ENCODE data around the gene PPP1CB. TPM values are rescaled to one million over a fixed set of nuclear protein-coding genes. Genes with fewer than 3 reads are reported as not detected.

The PPP1CB gene
- total RNA-seq, 1 experiment from 2014 or later = 190 TPM

DNA sequence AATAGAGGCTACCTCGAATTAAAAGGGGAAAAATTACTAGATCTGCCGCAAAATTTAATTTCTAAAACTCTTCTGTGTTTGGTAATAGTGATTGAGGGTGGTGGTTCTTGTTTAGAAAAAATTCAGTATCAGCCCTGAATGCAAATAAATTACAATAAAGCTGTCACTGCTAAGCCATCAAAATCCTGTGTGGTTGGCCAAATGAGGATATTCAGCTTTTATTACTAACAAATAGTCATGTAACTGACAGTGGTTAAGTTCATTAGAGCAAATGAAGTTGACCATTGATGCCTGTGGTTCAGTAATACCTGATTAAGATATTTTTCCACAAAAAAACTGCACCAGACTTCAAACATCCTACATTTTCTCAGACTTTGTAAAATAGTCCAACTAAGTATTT lies 14.4 kb downstream of the PPP1CB start:
- no peak overlapping the region for H3K27ac Mint-ChIP-seq (ENCODE audit: unreplicated experiment)
- intact Hi-C loops (cut with micrococcal nuclease; ENCODE audit: unreplicated experiment) = no loop called here
- H3K36me3 ChIP-seq (ENCODE audit: control insufficient read depth, insufficient read depth, low read length) = no peaks in the 10 kb centered on the region
- TF ChIP-seq, protein P1, sequence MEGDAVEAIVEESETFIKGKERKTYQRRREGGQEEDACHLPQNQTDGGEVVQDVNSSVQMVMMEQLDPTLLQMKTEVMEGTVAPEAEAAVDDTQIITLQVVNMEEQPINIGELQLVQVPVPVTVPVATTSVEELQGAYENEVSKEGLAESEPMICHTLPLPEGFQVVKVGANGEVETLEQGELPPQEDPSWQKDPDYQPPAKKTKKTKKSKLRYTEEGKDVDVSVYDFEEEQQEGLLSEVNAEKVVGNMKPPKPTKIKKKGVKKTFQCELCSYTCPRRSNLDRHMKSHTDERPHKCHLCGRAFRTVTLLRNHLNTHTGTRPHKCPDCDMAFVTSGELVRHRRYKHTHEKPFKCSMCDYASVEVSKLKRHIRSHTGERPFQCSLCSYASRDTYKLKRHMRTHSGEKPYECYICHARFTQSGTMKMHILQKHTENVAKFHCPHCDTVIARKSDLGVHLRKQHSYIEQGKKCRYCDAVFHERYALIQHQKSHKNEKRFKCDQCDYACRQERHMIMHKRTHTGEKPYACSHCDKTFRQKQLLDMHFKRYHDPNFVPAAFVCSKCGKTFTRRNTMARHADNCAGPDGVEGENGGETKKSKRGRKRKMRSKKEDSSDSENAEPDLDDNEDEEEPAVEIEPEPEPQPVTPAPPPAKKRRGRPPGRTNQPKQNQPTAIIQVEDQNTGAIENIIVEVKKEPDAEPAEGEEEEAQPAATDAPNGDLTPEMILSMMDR (IDR thresholded peaks at IDR 0.05; ENCODE audit: insufficient read depth in 1 of 2, low read depth in 1 of 2, low read length in 1 of 2, severe bottlenecking in 1 of 2, unreplicated experiment in 1 of 2) = no peak
- peaks cover 9% of the 10 kb centered on the region for H3K4me1 Mint-ChIP-seq (ENCODE audit: low read depth, unreplicated experiment)
- H3K4me1 ChIP-seq = no peaks in the 10 kb centered on the region
- no peaks in the 10 kb centered on the region for H3K27me3 Mint-ChIP-seq (ENCODE audit: insufficient read depth, unreplicated experiment)
- no peak overlapping the region for H3K4me3 ChIP-seq (ENCODE audit: low read depth, low read length)
- BruUV-seq (replicated peaks) = no TSS peak
- no peaks in the 10 kb centered on the region for H3K27me3 ChIP-seq (replicated peaks; ENCODE audit: control insufficient read depth, insufficient read depth, low read length)
- H3K9me3 Mint-ChIP-seq (ENCODE audit: unreplicated experiment) = no peaks in the 10 kb centered on the region
- H3K4me3 Mint-ChIP-seq (ENCODE audit: unreplicated experiment) = no peak overlapping the region
- CTCF ChIA-PET = no interaction called here
- H3K36me3 Mint-ChIP-seq (ENCODE audit: insufficient read depth, unreplicated experiment) = peaks cover 49% of the 10 kb centered on the region
- POLR2A ChIA-PET = no interaction called here
- no peak for DNase-seq
- no peaks in the 10 kb centered on the region for H3K9me3 ChIP-seq

DNA sequence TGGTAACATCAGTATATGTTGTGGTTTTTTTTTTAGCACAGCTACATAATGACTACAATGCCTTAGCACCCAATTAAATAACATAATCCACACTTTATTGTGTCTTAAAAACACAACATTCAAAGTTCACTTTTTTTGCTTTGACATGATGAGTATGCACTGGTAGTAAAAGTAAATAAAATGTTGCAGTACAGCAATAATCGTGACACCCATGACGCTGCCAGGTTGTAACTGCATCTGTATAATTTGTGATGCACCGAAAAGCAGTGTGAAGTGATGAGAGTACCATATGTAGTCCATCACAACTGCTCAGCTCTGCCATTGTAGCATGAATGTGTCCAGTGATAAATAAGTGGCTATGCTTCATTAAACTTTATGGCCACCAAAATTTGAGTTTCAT lies 15.7 kb downstream of the PPP1CB start:
- H3K36me3 ChIP-seq (ENCODE audit: control insufficient read depth, insufficient read depth, low read length) = no peaks in the 10 kb centered on the region
- Mint-ChIP-seq H3K4me3 (ENCODE audit: unreplicated experiment) (no peak overlapping the region), H3K27me3 (ENCODE audit: insufficient read depth, unreplicated experiment) (no peaks in the 10 kb centered on the region), H3K9me3 (ENCODE audit: unreplicated experiment) (no peaks in the 10 kb centered on the region), H3K4me1 (ENCODE audit: low read depth, unreplicated experiment) (peaks cover 9% of the 10 kb centered on the region), H3K27ac (ENCODE audit: unreplicated experiment) (no peak overlapping the region), H3K36me3 (ENCODE audit: insufficient read depth, unreplicated experiment) (peaks cover 42% of the 10 kb centered on the region)
- H3K9me3 ChIP-seq = no peaks in the 10 kb centered on the region
- ChIA-PET POLR2A (no interaction called here), CTCF (no interaction called here)
- TF ChIP-seq, protein P1 (IDR thresholded peaks at IDR 0.05; ENCODE audit: insufficient read depth in 1 of 2, low read depth in 1 of 2, low read length in 1 of 2, severe bottlenecking in 1 of 2, unreplicated experiment in 1 of 2) = no peak
- intact Hi-C loops (cut with micrococcal nuclease; ENCODE audit: unreplicated experiment) = no loop called here
- BruUV-seq (replicated peaks) = no TSS peak
- H3K4me3 ChIP-seq (ENCODE audit: low read depth, low read length) = no peak overlapping the region
- H3K27me3 ChIP-seq (replicated peaks; ENCODE audit: control insufficient read depth, insufficient read depth, low read length) = no peaks in the 10 kb centered on the region
- no peaks in the 10 kb centered on the region for H3K4me1 ChIP-seq
- no peak for DNase-seq

DNA sequence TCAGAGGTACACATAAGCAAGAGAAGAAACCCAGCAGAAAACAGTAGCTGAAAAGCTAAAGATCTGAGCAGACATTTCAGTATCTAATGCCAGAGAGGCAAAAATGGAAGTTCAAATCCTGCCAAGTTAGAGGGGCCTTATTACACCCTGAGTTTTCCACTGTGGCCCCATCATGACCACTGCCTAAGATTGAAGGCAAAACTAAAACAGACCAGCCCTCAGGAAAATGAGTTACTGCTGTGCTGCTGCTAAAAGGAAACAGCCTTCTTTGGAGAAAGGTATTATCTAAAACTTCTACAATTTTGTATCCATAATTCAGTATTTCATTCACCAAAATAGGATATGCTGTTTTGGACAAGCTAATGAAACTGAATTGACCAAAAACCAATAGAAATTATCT lies 16.8 kb downstream of the PPP1CB start:
- DNase-seq = no peak
- intact Hi-C loops (cut with micrococcal nuclease; ENCODE audit: unreplicated experiment) = no loop called here
- H3K27ac Mint-ChIP-seq (ENCODE audit: unreplicated experiment) = no peak overlapping the region
- H3K27me3 Mint-ChIP-seq (ENCODE audit: insufficient read depth, unreplicated experiment) = no peaks in the 10 kb centered on the region
- BruUV-seq (replicated peaks) = no TSS peak
- H3K4me1 ChIP-seq = no peaks in the 10 kb centered on the region
- H3K9me3 Mint-ChIP-seq (ENCODE audit: unreplicated experiment) = no peaks in the 10 kb centered on the region
- no peak overlapping the region for H3K4me3 ChIP-seq (ENCODE audit: low read depth, low read length)
- ChIA-PET CTCF (no interaction called here), POLR2A (no interaction called here)
- H3K4me3 Mint-ChIP-seq (ENCODE audit: unreplicated experiment) = no peak overlapping the region
- TF ChIP-seq, protein P1 (IDR thresholded peaks at IDR 0.05; ENCODE audit: insufficient read depth in 1 of 2, low read depth in 1 of 2, low read length in 1 of 2, severe bottlenecking in 1 of 2, unreplicated experiment in 1 of 2) = no peak
- no peaks in the 10 kb centered on the region for H3K9me3 ChIP-seq
- peaks cover 42% of the 10 kb centered on the region for H3K36me3 Mint-ChIP-seq (ENCODE audit: insufficient read depth, unreplicated experiment)
- peaks cover 9% of the 10 kb centered on the region for H3K4me1 Mint-ChIP-seq (ENCODE audit: low read depth, unreplicated experiment)
- H3K27me3 ChIP-seq (replicated peaks; ENCODE audit: control insufficient read depth, insufficient read depth, low read length) = no peaks in the 10 kb centered on the region
- H3K36me3 ChIP-seq (ENCODE audit: control insufficient read depth, insufficient read depth, low read length) = no peaks in the 10 kb centered on the region

Data from Caco-2 (cell line).